Activated CD4-positive, alpha-beta T cell treated with anti-CD3 and anti-CD28 coated beads, Interleukin-2, amount 10 ng/mL, durations not matched to agents 24 days and 14 days (primary cell): ENCODE results near the gene LSM4. TPM values are rescaled to one million over a fixed set of nuclear protein-coding genes. Genes with fewer than 3 reads are reported as not detected.
A peak's percentile ranks its signal among the peaks of the same experiment; 100 is the strongest.

Experiments
- DNase-seq: peaks from one replicate; pipeline ENCODE4 v3.0.0; 2022
- H3K27ac Mint-ChIP-seq: one replicate; pipeline ENCODE4 v1.8.0; 2022; ENCODE audit warnings: mild to moderate bottlenecking, mixed read lengths
- H3K27me3 Mint-ChIP-seq: one replicate; pipeline ENCODE4 v1.8.0; 2022; ENCODE audit warnings: mixed read lengths
- H3K36me3 Mint-ChIP-seq: one replicate; pipeline ENCODE4 v1.8.0; 2022; ENCODE audit warnings: low read depth, mild to moderate bottlenecking, mixed read lengths
- H3K4me1 Mint-ChIP-seq: one replicate; pipeline ENCODE4 v1.8.0; 2021; ENCODE audit warnings: mixed read lengths
- H3K4me3 Mint-ChIP-seq: one replicate; pipeline ENCODE4 v1.8.0; 2022; ENCODE audit warnings: mild to moderate bottlenecking, moderate library complexity, mixed read lengths
- H3K9me3 Mint-ChIP-seq: one replicate; pipeline ENCODE4 v1.8.0; 2021; ENCODE audit warnings: mixed read lengths
- intact Hi-C: fragments of 100-400 bp; cut with micrococcal nuclease; formaldehyde crosslinking; loops from one replicate; pipeline ENCODE4 v1.15.1; 2023
- total RNA-seq: library from RNA; stranded (reverse); gene quantifications from 2 replicates; pipeline ENCODE4 v1.2.3, GENCODE V29; 2022

The LSM4 gene
- total RNA-seq, 1 donor from 2014 or later: 225 TPM

DNA sequence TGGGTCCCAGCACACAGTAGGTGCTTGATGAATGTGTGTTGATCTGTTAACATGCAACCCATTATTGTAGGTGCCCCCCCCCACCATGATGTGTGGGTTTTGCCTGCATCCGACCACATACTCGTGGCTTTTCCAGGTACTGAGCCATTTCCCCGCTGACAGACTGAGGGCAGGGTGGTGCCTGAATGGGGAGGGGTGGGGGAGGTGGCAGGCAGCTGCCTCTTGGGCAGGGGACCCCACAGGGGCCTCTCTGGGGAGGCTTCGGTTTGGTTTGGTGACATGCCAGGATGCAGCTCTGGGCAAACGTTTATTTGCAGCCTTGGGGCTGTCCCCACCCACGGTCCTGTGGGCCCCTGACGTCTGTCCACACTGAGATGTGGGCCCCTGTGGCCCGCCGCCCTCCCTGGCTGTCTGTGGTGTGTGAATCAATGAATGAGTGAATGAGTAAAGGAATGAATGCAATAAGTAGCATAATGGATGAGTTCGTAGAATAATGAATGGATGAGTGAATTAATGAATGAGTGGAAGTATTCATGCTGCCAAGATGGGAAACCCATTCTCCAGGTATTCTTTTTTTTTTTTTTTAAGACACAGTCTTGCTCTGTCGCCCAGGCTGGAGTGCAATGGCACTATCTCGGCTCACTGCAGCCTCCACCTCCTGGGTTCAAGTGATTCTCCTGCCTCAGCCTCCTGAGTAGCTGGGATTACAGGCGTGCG, 32.4 kb downstream of the LSM4 start:
- peaks cover 15% of the 10 kb centered on the region for H3K36me3 Mint-ChIP-seq
- peak; percentile 96 for DNase-seq
- H3K9me3 Mint-ChIP-seq: peaks cover 13% of the 10 kb centered on the region
- peak overlapping the region; percentile 98 for H3K27ac Mint-ChIP-seq
- peaks cover 68% of the 10 kb centered on the region for H3K4me1 Mint-ChIP-seq
- no peaks in the 10 kb centered on the region for H3K27me3 Mint-ChIP-seq
- intact Hi-C loops: loop anchor here (1.0 to 10.0 kb wide), 6 partner anchors 9 to 286 kb away; partner anchors contain the start of genes ARRDC2, IL12RB1, JUND and LSM4
- peak overlapping the region; percentile 86 for H3K4me3 Mint-ChIP-seq

DNA sequence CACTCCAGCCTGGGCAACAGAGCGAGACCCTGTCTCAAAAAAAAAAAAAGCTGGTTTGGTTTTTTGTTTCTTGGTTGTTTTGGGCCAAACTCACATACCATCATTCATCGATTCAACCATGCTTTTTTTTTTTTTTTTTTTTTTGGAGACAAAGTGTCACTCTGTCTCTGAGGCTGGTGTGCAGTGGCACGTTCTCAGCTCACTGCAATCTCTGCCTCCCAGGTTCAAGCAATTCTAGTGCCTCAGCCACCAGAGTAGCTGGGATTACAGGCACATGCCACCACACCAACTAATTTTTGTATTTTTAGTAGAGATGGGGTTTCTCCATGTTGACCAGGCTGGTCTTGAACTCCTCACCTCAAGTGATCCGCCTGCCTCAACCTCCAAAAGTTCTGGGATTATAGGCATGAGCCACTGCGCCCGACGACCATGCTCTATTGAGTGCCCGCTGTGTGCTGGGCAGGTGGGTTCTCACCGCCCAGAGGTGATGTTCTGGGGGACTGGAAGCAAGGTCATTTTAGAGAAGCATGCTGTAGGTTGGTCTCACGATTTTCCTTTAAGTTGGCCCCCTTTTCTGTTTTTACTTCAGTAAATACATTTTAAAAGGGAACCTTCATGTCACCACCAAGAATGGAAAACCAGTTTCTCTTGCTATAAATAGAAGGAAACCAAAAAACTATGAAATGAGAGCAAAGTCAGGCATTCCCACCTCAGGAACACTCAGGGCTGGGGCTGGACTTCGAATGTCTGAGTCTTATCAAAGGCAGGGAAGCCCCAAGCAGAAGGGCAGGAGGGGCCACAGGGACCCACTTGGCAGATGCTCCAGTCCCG, 33.2 kb downstream of the LSM4 start:
- peaks cover 6% of the 10 kb centered on the region for H3K9me3 Mint-ChIP-seq
- H3K4me1 Mint-ChIP-seq: peaks cover 67% of the 10 kb centered on the region
- DNase-seq: peak; percentile 73
- intact Hi-C loops: loop anchor here (1.0 to 10.0 kb wide), 6 partner anchors 8 to 285 kb away; partner anchors contain the start of genes ARRDC2, IL12RB1, JUND and LSM4
- peaks cover 7% of the 10 kb centered on the region for H3K36me3 Mint-ChIP-seq
- peak overlapping the region; percentile 98 for H3K27ac Mint-ChIP-seq
- H3K27me3 Mint-ChIP-seq: no peaks in the 10 kb centered on the region
- H3K4me3 Mint-ChIP-seq: peak overlapping the region; percentile 86

DNA sequence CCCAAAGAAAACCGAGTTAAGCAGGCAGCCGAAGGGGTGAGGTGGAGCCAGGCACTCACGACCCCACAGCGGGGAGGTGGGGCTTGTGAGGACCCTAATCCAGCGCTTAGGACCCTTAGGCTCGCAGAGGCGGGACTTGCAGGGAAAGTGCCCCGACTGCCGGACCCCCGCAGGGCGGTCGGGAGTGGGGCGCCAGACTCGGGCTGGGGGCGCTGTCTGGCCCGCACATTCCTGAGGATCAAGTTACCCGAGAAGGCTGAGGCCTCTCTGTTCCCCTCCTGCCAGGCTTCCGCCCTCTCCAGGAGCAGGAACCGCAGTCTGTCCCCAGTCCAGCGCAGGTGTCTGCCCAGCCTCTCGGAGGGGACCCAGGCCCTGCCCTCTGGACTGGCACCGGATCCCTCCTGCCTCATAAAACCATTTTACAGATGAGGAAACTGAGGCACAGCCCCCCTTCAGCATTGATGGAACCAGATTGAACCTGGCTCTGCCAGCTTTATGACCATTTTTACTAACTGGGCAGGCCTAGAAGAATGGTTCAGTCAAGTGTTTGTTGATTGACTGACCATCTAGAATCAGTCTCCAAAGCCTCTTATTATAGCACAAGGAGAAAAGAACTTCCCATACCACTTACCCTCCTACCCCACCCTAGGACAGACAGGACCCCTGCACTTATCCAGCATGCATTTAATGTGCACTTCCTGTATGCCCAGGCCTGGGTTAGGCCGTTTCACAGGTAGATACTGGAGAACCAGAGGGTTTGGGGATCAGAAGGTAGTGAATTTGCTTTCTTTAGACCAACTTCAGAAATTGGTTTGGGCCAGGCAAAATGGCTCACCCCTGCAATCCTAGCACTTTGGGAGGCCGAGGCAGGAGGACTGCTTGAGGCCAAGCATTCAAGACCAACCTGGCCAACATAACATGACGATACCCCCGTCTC, 34.8 kb downstream of the LSM4 start:
- Mint-ChIP-seq H3K4me1 (peaks cover 60% of the 10 kb centered on the region), H3K4me3 (no peak overlapping the region), H3K27ac (peak overlapping the region; percentile 92), H3K27me3 (no peaks in the 10 kb centered on the region), H3K9me3 (peaks cover 6% of the 10 kb centered on the region), H3K36me3 (peaks cover 5% of the 10 kb centered on the region)
- intact Hi-C loops: no loop called here
- DNase-seq: peak; percentile 61

DNA sequence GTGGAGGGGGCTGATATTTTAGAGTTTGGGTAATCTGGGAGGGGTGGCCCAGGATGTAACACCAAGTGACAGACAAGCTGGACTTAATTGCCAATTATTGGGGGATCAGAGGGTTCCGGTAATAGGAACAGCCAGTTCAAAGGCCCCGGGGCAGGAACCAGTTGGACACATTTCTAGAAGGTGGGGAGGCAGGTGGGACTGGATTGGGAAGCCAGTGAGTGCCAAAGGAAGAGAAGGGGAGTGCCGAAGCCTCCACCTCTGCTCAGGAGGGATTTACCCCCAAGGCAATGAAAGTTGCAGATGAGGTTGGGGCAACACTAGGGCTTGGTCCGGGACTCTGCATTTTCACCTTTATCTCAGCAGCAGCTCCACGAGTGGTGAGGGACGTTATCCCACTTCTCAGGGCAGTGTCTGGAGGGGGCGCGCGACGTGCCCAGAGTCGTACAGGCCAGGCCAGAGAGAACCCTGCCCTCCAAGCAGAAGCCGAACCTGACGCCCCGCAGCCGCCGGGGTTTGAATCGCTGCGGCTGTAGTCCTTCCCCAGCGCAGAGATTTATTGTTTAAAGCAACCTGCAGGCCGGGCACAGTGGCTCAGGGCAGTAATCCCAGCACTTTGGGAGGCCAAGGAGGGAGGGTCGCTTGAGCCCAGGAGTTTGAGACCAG, 35.8 kb downstream of the LSM4 start:
- intact Hi-C loops: no loop called here

DNA sequence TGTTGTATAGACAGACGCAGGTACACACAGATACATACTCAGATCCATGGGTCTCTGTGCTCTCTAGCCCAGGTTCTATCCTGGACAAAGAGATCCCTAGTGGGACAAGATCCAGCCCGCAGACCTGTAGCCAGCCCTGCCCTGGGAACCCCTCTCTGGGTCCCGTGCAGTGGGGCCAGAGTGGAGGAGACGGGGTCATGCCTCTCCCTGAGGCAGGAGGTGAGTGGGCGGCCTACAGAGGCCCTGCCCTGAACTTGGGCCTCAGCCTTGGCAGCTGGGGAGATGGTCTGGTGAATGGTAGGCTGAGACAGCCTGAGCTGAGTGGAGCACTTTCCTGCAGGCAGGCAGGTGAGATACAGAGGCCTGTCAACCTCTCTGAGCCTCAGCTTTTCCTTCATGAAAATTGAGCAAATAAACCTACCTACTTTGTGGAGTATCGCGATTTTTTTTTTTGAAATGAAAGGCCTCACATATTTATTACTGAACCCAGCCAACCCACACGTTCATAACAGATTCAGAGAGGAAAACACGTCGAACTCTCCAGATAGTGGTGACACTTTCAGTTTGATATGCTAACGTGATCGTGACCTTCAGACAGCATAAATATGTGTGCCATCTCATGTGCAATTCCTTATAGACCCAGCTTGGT, 38.0 kb downstream of the LSM4 start:
- peak; percentile 81 for DNase-seq
- intact Hi-C loops: no loop called here
- Mint-ChIP-seq H3K9me3 (peaks cover 3% of the 10 kb centered on the region), H3K36me3 (peaks cover 9% of the 10 kb centered on the region), H3K27me3 (peaks cover under 1% of the 10 kb centered on the region), H3K4me3 (peak overlapping the region; percentile 51), H3K27ac (peak overlapping the region; percentile 93), H3K4me1 (peaks cover 53% of the 10 kb centered on the region)

More for the DNA sequence above, 35.8 kb downstream of the LSM4 start:
- peak overlapping the region; percentile 91 for H3K27ac Mint-ChIP-seq
- no peaks in the 10 kb centered on the region for H3K27me3 Mint-ChIP-seq
- no peak for DNase-seq
- peaks cover 7% of the 10 kb centered on the region for H3K36me3 Mint-ChIP-seq
- peaks cover 66% of the 10 kb centered on the region for H3K4me1 Mint-ChIP-seq
- no peak overlapping the region for H3K4me3 Mint-ChIP-seq
- peaks cover 6% of the 10 kb centered on the region for H3K9me3 Mint-ChIP-seq

DNA sequence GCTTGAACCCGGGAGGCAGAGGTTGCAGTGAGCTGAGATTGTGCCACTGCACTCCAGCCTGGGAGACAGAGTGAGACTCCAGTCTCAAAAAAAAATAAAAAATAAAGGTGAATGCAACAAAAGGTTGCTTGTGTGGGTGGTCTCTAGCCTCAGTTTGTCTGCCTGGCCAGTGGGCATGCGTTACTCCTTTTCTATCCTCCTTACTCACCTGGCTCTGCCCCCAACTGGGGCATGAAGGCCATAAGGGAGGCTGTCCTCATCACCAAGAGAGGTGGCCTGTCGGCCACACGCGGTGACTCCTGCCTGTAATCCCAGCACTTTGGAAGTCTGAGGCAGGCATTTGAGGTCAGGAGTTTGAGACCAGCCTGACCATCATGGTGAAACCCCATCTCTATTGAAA, 39.5 kb downstream of the LSM4 start:
- peaks cover 1% of the 10 kb centered on the region for H3K27me3 Mint-ChIP-seq
- H3K27ac Mint-ChIP-seq: peak overlapping the region; percentile 98
- H3K9me3 Mint-ChIP-seq: peaks cover 3% of the 10 kb centered on the region
- no peak for DNase-seq
- intact Hi-C loops: no loop called here
- no peak overlapping the region for H3K4me3 Mint-ChIP-seq
- H3K36me3 Mint-ChIP-seq: peaks cover 24% of the 10 kb centered on the region
- H3K4me1 Mint-ChIP-seq: peaks cover 54% of the 10 kb centered on the region

DNA sequence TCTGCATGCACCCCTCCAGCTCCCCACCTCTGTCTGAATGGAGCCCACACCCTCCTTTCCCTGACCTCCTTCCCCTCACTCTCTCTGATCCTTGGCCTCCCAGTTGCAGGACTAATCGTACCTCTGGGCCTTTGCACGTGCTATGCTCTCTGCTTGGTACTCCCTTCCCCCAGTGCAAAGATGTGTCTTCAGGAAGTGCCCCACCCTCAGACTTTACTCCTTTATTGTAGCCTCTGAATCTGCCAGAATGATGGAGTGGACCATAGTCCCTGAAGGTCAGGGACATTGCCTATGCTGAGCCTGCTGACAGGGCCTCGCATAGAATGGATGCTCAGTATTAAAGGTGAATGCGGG, 40.1 kb downstream of the LSM4 start:
- DNase-seq: peak; percentile 76
- intact Hi-C loops: no loop called here
- H3K36me3 Mint-ChIP-seq: peaks cover 30% of the 10 kb centered on the region
- peak overlapping the region; percentile 90 for H3K4me3 Mint-ChIP-seq
- peaks cover 1% of the 10 kb centered on the region for H3K27me3 Mint-ChIP-seq
- peak overlapping the region; percentile 98 for H3K27ac Mint-ChIP-seq
- peaks cover 55% of the 10 kb centered on the region for H3K4me1 Mint-ChIP-seq
- peaks cover 3% of the 10 kb centered on the region for H3K9me3 Mint-ChIP-seq

DNA sequence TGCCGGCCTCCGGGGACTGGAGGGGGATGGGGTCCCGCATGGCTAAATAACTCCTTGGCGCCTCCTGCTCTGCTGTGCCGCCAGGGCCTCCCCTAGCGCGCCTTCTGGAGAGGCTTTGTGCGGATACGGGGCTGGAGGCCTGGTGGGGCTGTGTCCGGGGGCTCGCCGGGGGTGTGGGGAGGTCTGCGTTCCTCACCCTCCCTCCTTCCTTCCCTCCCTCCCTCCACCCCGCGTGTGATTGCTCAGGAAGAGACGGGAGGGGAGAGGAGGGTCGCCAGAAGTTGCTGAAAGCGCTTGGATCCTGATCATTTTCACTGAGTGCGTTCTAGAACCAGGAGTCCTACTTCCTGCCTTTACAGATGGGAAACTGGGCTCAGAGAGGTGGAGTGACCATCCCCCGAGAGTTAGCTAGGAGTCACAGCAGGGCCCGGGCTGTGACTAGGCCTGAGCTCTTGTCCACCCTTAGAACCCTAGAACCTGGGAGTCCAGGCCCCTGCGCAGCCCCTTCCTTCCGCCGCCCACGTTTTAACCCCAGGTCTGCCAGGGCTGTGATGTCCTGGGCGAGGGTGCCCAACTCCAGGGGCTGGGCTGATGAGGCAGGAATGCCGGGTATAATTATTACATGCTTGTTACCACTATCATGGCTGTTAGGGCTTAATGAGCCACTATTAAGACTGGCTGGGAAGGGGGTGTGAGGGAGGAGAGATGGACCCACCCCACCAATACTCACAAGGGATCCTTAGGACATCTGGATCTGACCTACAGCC, 40.7 kb downstream of the LSM4 start:
- intact Hi-C loops: no loop called here
- Mint-ChIP-seq H3K27me3 (peaks cover 1% of the 10 kb centered on the region), H3K4me1 (peaks cover 55% of the 10 kb centered on the region), H3K4me3 (peak overlapping the region; percentile 90), H3K27ac (peak overlapping the region; percentile 98), H3K36me3 (peaks cover 34% of the 10 kb centered on the region), H3K9me3 (peaks cover 3% of the 10 kb centered on the region)
- no peak for DNase-seq

DNA sequence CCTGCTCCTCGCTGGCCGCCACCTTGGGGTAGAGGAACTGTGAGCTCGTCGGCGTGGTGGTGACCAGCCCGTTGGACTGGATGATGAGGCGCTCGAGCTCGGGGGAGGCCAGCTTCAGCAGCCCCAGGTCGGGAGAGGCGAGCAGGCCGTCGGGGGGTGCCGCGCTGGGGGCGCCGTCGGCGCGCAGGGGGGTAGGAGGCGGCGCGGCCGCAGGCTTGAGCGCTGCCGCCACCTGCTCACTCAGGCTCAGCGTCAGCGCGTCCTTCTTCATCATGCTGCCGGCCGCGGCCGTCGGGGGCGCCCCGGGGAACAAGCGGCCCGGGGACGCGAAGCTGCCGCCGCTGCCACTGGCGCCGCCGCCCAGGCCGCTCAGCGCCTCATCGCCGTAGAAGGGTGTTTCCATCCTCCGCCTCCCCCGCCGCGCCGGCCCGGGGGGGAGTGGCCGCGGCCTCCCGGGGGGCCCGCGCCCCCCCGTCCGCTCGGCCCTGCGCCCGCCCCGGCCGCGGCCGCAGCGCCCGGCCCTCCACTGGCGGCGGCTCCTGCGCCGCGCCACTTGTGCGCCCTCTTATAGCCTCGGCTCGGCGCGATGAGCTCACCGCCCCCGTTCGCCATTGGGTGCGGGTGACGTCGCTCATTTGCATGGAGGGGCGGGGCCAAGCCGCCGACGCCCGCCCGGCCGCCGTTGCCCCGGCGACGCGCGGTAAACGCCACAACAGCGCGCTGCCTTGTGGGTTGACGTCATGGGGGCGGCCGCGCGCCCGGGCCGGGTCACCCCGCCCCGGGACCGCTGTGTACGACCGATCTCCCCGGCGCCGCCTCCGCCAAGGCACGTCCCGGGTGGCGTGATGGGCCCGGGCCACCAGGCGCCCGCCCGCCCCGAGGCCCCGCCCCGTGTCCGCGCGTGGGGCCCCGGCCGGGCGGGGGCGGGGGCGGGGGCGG, 41.5 kb downstream of the LSM4 start, which contains the start of gene JUND:
Gene JUND, minus strand, starts transcription at position 541 of the 939 bp plus-strand sequence. Its CDS starts 138 bp downstream, at position 403.
- intact Hi-C loops: loop anchor here (1.0 kb wide), 1 partner anchor 9 kb away; no protein-coding TSS in a partner anchor
- H3K4me3 Mint-ChIP-seq: peak within 1 kb of the TSS; percentile 99
- peaks cover 3% of the 10 kb centered on the region for H3K9me3 Mint-ChIP-seq
- H3K36me3 Mint-ChIP-seq: peaks cover 39% of the 10 kb centered on the region
- peak within 1 kb of the TSS; percentile 98 for H3K27ac Mint-ChIP-seq
- peaks cover 46% of the 10 kb centered on the region for H3K4me1 Mint-ChIP-seq
- peak; percentile 99 for DNase-seq
- peaks cover 1% of the 10 kb centered on the region for H3K27me3 Mint-ChIP-seq

DNA sequence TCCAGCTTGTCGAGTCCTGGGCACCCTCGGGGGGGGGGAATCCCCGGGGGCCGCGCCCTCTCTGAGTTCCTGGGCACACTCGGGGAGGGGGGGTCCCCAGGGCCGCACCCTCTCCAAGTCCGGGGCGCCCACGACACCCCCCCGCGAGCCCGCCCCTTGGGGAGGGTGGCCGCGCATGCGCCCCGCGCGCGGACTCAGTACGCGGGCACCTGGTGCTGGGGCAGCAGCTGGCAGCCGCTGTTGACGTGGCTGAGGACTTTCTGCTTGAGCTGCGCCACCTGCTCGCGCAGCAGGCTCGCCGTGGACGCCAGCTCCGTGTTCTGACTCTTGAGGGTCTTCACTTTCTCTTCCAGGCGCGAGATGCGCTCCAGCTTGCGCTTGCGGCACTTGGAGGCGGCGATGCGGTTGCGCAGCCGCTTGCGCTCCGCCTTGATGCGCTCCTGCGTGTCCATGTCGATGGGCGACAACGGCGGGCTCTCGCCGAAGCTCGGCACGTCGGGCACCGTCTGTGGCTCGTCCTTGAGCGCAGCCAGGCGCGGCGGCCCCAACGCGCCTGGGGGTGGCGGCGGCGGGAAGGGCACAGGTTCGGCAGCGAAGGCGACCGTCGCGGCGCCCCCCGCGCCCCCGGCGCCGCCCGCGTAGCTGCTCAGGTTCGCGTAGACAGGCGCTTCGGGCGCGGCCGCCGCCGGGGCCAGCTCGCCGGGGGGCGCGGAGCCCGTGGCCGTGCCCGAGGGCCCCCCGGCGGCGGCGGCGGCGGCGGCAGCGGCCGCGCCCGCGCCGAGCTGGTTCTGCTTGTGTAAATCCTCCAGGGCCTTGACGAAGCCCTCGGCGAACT, 42.4 kb downstream of the LSM4 start:
- intact Hi-C loops: loop anchor here (1.0 kb wide), 1 partner anchor 10 kb away; no protein-coding TSS in a partner anchor
- Mint-ChIP-seq H3K27me3 (peaks cover 1% of the 10 kb centered on the region), H3K4me1 (peaks cover 42% of the 10 kb centered on the region), H3K36me3 (peaks cover 42% of the 10 kb centered on the region), H3K27ac (peak overlapping the region; percentile 97), H3K4me3 (peak overlapping the region; percentile 99), H3K9me3 (no peaks in the 10 kb centered on the region)
- DNase-seq: peak; percentile 94
